Left lung (tissue), 10 donors: Measurements from ENCODE around the gene METTL24. TPM values are rescaled to one million over a fixed set of nuclear protein-coding genes. Genes with fewer than 3 reads are reported as not detected.
"Not testable (repeated sequence)": the region's sequence is repeated elsewhere in the genome, so short reads cannot be mapped to it uniquely, and the experiment has no call there.

ENCODE experiments used
- ATAC-seq: fragments of 200-7000 bp; cut with Tn5 transposase; one replicate; pipeline ENCODE4 v1.9.1; 2020; ENCODE audit warnings: moderate library complexity
- DNase-seq, 4 donors: peaks; one replicate each; pipeline ENCODE4 v3.0.0-alpha.2; 2013 to 2020
- H3K27ac ChIP-seq, 2 donors: fragments of 200-600 bp; sonication (generic) in 1 of 2; one replicate each; pipeline versions ENCODE4 v1.5.0 to v1.8.0; 2020 to 2021
- H3K27me3 ChIP-seq, 2 donors: fragments of 200-600 bp; sonication (generic) in 1 of 2; one replicate each; pipeline versions ENCODE4 v1.5.0 to v1.8.0; 2020 to 2021
- H3K36me3 ChIP-seq, 2 donors: fragments of 200-600 bp; sonication (generic) in 1 of 2; one replicate each; pipeline versions ENCODE4 v1.5.0 to v1.8.0; 2020 to 2021
- H3K4me1 ChIP-seq, 2 donors: fragments of 200-600 bp; one replicate each; pipeline ENCODE4 v1.8.0; 2021
- H3K4me3 ChIP-seq, 2 donors: fragments of 200-600 bp; sonication (generic) in 1 of 2; one replicate each; pipeline versions ENCODE4 v1.5.0 to v1.8.0; 2020 to 2021; ENCODE audit warnings: mild to moderate bottlenecking in 1 of 2
- H3K9me3 ChIP-seq, 2 donors: fragments of 200-600 bp; sonication (generic) in 1 of 2; one replicate each; pipeline versions ENCODE4 v1.5.0 to v1.8.0; 2020 to 2021
- CTCF ChIP-seq, 2 donors: fragments of 200-600 bp; sonication (generic) in 1 of 2; IDR thresholded peaks; one replicate each; pipeline versions ENCODE4 v1.5.0 to v1.8.0; 2021; ENCODE audit warnings: antibody characterized with exemption in 2 of 2
- intact Hi-C, 2 donors: fragments of 100-400 bp; cut with DNase I; formaldehyde crosslinking; loops; one replicate each; pipeline versions ENCODE4 v1.11.2 to v1.14.2; 2022
- polyA plus RNA-seq, 6 donors: library from polyadenylated mRNA; unstranded; fragments of 120-200 nt; gene quantifications; one replicate each; pipeline ENCODE4 v1.2.1, GENCODE V29; 2013; ENCODE audit not compliant: insufficient read length in 6 of 6
- total RNA-seq, 2 donors: library from RNA; stranded (reverse); fragmentation: NEBNext Ultra II Directional; extraction: Animal tissue kit (Norgen Biotek cat#: 25700); gene quantifications; one replicate each; pipeline ENCODE4 v1.2.1, GENCODE V29; 2021
- donor health status: DM: no; HTN: yes; CAD: no.
- donor health status: DM: no; HTN: no; CAD: no.

The METTL24 gene
- total and polyA plus RNA-seq, 8 donors, result 2.3 to 5.1 (median 3.2) TPM

- Histone ChIP-seq H3K27me3 (no peaks in the 10 kb centered on the region), H3K36me3 (no peaks in the 10 kb centered on the region), H3K27ac (no peak overlapping the region), H3K4me1 (no peaks in the 10 kb centered on the region), H3K4me3 (no peak overlapping the region), H3K9me3 (peaks cover 0 to under 1% of the 10 kb centered on the region in 2 donors)
- no peak for TF ChIP-seq CTCF (IDR thresholded peaks at IDR 0.05)
- no peak for ATAC-seq
- intact Hi-C loops, result no loop called here
- no peak for DNase-seq
Measured at GRCh38 chr6:110285306-110286060, 72.7 kb downstream of the METTL24 start.

- Histone ChIP-seq H3K27me3 (no peaks in the 10 kb centered on the region), H3K36me3 (no peaks in the 10 kb centered on the region), H3K9me3 (peaks cover 0 to 3% of the 10 kb centered on the region in 2 donors), H3K4me1 (no peaks in the 10 kb centered on the region), H3K27ac (no peak overlapping the region), H3K4me3 (no peak overlapping the region)
- TF ChIP-seq CTCF (IDR thresholded peaks at IDR 0.05), result no peak
- intact Hi-C loops, result no loop called here
- ATAC-seq (no peak), DNase-seq (no peak)
Measured at GRCh38 chr6:110284855-110285254, 73.3 kb downstream of the METTL24 start.

GRCh38 chr6:110283657-110284056, 74.5 kb downstream of the METTL24 start:
- no peak overlapping the region for H3K4me3 ChIP-seq
- peaks cover 0 to 6% of the 10 kb centered on the region in 2 donors for H3K9me3 ChIP-seq
- no peak overlapping the region for H3K27ac ChIP-seq
- intact Hi-C loops, result no loop called here
- H3K36me3 ChIP-seq, result no peaks in the 10 kb centered on the region
- H3K27me3 ChIP-seq, result no peaks in the 10 kb centered on the region
- TF ChIP-seq CTCF (IDR thresholded peaks at IDR 0.05), result no peak
- ATAC-seq (no peak), DNase-seq (no peak)
- H3K4me1 ChIP-seq, result no peaks in the 10 kb centered on the region

- Histone ChIP-seq H3K4me3 (no peak overlapping the region), H3K9me3 (peaks cover 0 to 6% of the 10 kb centered on the region in 2 donors), H3K27me3 (no peaks in the 10 kb centered on the region), H3K27ac (no peak overlapping the region), H3K4me1 (no peaks in the 10 kb centered on the region), H3K36me3 (no peaks in the 10 kb centered on the region)
- intact Hi-C loops, result no loop called here
- ATAC-seq (no peak), DNase-seq (no peak)
- no peak for TF ChIP-seq CTCF (IDR thresholded peaks at IDR 0.05)
Measured at GRCh38 chr6:110282412-110282811, 75.7 kb downstream of the METTL24 start.

GRCh38 chr6:110277100-110277665, 81.0 kb downstream of the METTL24 start:
- H3K4me1 ChIP-seq, result no peaks in the 10 kb centered on the region
- peaks cover 0 to 6% of the 10 kb centered on the region in 2 donors for H3K9me3 ChIP-seq
- DNase-seq (no peak), ATAC-seq (no peak)
- no peak overlapping the region for H3K4me3 ChIP-seq
- no peak for TF ChIP-seq CTCF (IDR thresholded peaks at IDR 0.05)
- H3K27ac ChIP-seq, result no peak overlapping the region
- no peaks in the 10 kb centered on the region for H3K27me3 ChIP-seq
- H3K36me3 ChIP-seq, result no peaks in the 10 kb centered on the region
- intact Hi-C loops, result no loop called here

- DNase-seq, H3K4me3 ChIP-seq, H3K36me3 ChIP-seq, H3K9me3 ChIP-seq, H3K4me1 ChIP-seq, H3K27me3 ChIP-seq, ATAC-seq, intact Hi-C loops, H3K27ac ChIP-seq: not testable (repeated sequence)
Measured at GRCh38 chr6:110272781-110273180, 85.4 kb downstream of the METTL24 start.
